ENCODE data around the gene RASSF5.

RASSF5 gene

GRCh38 chr1:206518206-206518605 is 10.9 kb downstream of the RASSF5 start:
- no peaks in the 10 kb centered on the region for H3K36me3 ChIP-seq (replicated peaks; ENCODE audit: insufficient read depth, low read length)
- DNase-seq: no peak
- TF ChIP-seq EZH2 (optimal IDR thresholded peaks at IDR 0.05; ENCODE audit: low read depth, low read length): no peak
- TF ChIP-seq EZH2phosphoT487 (IDR thresholded peaks at IDR 0.05; ENCODE audit: low read length): no peak
- TF ChIP-seq, protein P1, sequence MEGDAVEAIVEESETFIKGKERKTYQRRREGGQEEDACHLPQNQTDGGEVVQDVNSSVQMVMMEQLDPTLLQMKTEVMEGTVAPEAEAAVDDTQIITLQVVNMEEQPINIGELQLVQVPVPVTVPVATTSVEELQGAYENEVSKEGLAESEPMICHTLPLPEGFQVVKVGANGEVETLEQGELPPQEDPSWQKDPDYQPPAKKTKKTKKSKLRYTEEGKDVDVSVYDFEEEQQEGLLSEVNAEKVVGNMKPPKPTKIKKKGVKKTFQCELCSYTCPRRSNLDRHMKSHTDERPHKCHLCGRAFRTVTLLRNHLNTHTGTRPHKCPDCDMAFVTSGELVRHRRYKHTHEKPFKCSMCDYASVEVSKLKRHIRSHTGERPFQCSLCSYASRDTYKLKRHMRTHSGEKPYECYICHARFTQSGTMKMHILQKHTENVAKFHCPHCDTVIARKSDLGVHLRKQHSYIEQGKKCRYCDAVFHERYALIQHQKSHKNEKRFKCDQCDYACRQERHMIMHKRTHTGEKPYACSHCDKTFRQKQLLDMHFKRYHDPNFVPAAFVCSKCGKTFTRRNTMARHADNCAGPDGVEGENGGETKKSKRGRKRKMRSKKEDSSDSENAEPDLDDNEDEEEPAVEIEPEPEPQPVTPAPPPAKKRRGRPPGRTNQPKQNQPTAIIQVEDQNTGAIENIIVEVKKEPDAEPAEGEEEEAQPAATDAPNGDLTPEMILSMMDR (IDR thresholded peaks at IDR 0.05; ENCODE audit: low read length): no peak
- no peak overlapping the region for H3K4me3 ChIP-seq (ENCODE audit: low read length)
- H3K27me3 ChIP-seq (replicated peaks; ENCODE audit: insufficient read depth, low read length): no peaks in the 10 kb centered on the region
- H3K4me2 ChIP-seq (ENCODE audit: low read depth, low read length): no peak overlapping the region
- no peak overlapping the region for H2AFZ ChIP-seq (ENCODE audit: low read length)
- H3F3A ChIP-seq (ENCODE audit: insufficient read depth, low read length): peaks cover 10% of the 10 kb centered on the region
- H3K27ac ChIP-seq (ENCODE audit: low read length): no peak overlapping the region; the same call in 1 of the 2 replicates
- H4K20me1 ChIP-seq (ENCODE audit: insufficient read depth, low read length): no peaks in the 10 kb centered on the region
- no peaks in the 10 kb centered on the region for H3K79me2 ChIP-seq (ENCODE audit: low read length)
- no peak overlapping the region for H3K9ac ChIP-seq (ENCODE audit: low read length)
- no peaks in the 10 kb centered on the region for H3K9me2 ChIP-seq (replicated peaks; ENCODE audit: insufficient read depth, low read length)
- peaks cover 41% of the 10 kb centered on the region for H3K4me1 ChIP-seq (ENCODE audit: low read length)
- H3K9me3 ChIP-seq (replicated peaks; ENCODE audit: insufficient read depth, low read length): no peaks in the 10 kb centered on the region

DNA sequence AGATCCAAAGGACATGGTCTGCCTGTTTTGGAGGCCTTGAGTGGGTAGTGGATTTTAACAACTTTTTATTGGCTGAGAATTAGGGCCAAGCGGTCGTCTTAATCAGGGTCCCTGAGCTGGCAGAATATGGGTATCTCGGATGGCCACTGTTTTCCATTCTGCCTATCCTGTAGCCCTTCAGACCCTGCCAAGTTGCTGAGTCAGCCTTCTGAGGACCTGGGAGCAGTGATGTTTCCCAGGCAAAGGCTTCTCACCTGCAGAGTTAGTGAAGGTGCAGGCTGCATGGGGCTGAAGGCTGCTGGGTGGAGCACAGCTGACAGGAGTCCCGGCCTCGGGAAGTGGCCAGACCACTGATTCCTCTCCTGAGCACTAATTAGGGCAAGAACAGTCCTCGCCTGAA is 11.4 kb downstream of the RASSF5 start:
- no peak overlapping the region for H3K4me3 ChIP-seq (ENCODE audit: low read length)
- H3K27ac ChIP-seq (ENCODE audit: low read length): no peak overlapping the region
- H3K36me3 ChIP-seq (replicated peaks; ENCODE audit: insufficient read depth, low read length): no peaks in the 10 kb centered on the region
- H3F3A ChIP-seq (ENCODE audit: insufficient read depth, low read length): peaks cover 10% of the 10 kb centered on the region
- H3K9me3 ChIP-seq (replicated peaks; ENCODE audit: insufficient read depth, low read length): no peaks in the 10 kb centered on the region
- no peaks in the 10 kb centered on the region for H4K20me1 ChIP-seq (ENCODE audit: insufficient read depth, low read length)
- no peaks in the 10 kb centered on the region for H3K27me3 ChIP-seq (replicated peaks; ENCODE audit: insufficient read depth, low read length)
- TF ChIP-seq, protein P1 (IDR thresholded peaks at IDR 0.05; ENCODE audit: low read length): no peak
- TF ChIP-seq EZH2phosphoT487 (IDR thresholded peaks at IDR 0.05; ENCODE audit: low read length) (no peak), EZH2 (optimal IDR thresholded peaks at IDR 0.05; ENCODE audit: low read depth, low read length) (no peak)
- DNase-seq: no peak
- H3K79me2 ChIP-seq (ENCODE audit: low read length): no peaks in the 10 kb centered on the region
- no peak overlapping the region for H3K4me2 ChIP-seq (ENCODE audit: low read depth, low read length)
- H3K4me1 ChIP-seq (ENCODE audit: low read length): peaks cover 35% of the 10 kb centered on the region
- no peaks in the 10 kb centered on the region for H3K9me2 ChIP-seq (replicated peaks; ENCODE audit: insufficient read depth, low read length)
- no peak overlapping the region for H2AFZ ChIP-seq (ENCODE audit: low read length)
- no peak overlapping the region for H3K9ac ChIP-seq (ENCODE audit: low read length)

DNA sequence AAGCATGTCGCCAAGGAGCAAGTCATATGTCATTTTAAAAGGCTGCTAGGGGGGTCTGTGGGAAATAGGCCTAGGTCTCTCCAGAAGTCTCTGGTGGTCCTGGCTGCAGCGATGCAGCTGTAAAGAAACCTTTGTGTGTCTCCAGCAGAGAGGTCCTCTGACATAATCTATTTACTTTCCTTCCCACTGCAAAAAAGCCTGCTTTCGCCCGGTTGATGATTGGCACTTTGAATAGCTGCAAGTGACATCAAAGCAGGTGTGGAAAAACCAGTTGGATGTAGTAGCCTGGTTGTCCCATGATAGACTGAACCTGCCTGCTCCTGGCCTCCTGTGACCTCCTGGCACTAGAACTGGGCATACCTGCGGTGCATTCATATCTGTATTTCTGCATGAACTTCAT is 13.8 kb downstream of the RASSF5 start:
- Histone ChIP-seq H3K27ac (ENCODE audit: low read length) (no peak overlapping the region), H4K20me1 (ENCODE audit: insufficient read depth, low read length) (no peaks in the 10 kb centered on the region), H3K36me3 (replicated peaks; ENCODE audit: insufficient read depth, low read length) (no peaks in the 10 kb centered on the region), H3K27me3 (replicated peaks; ENCODE audit: insufficient read depth, low read length) (no peaks in the 10 kb centered on the region), H3K4me2 (ENCODE audit: low read depth, low read length) (no peak overlapping the region), H3K9me3 (replicated peaks; ENCODE audit: insufficient read depth, low read length) (no peaks in the 10 kb centered on the region), H3F3A (ENCODE audit: insufficient read depth, low read length) (peaks cover 10% of the 10 kb centered on the region), H3K4me1 (ENCODE audit: low read length) (peaks cover 17% of the 10 kb centered on the region), H3K9me2 (replicated peaks; ENCODE audit: insufficient read depth, low read length) (no peaks in the 10 kb centered on the region), H3K4me3 (ENCODE audit: low read length) (no peak overlapping the region), H3K9ac (ENCODE audit: low read length) (no peak overlapping the region), H2AFZ (ENCODE audit: low read length) (no peak overlapping the region), H3K79me2 (ENCODE audit: low read length) (no peaks in the 10 kb centered on the region)
- no peak for DNase-seq
- TF ChIP-seq EZH2phosphoT487 (IDR thresholded peaks at IDR 0.05; ENCODE audit: low read length) (no peak), EZH2 (optimal IDR thresholded peaks at IDR 0.05; ENCODE audit: low read depth, low read length) (no peak)
- TF ChIP-seq, protein P1 (IDR thresholded peaks at IDR 0.05; ENCODE audit: low read length): no peak

Data from MM.1S (cell line).